Amygdala (tissue), 56 donors: ENCODE results near the gene BACE2.
"Not testable (repeated sequence)": the region's sequence is repeated elsewhere in the genome, so short reads cannot be mapped to it uniquely, and the experiment has no call there.

ENCODE experiments used
- DNase-seq, 56 donors: peaks; one replicate each; lab custom pipeline; 2025; lab: John Stamatoyannopoulos, UW

BACE2 gene

GRCh38 chr21:41176846-41177245 is 8.9 kb downstream of the BACE2 start:
- no peak for DNase-seq

- DNase-seq, result no peak
Observed at GRCh38 chr21:41180752-41181151, 12.8 kb downstream of the BACE2 start.

GRCh38 chr21:41182547-41182946 is 14.6 kb downstream of the BACE2 start:
- no peak for DNase-seq

GRCh38 chr21:41183575-41183974 is 15.6 kb downstream of the BACE2 start:
- no peak for DNase-seq

GRCh38 chr21:41185802-41186201 is 17.8 kb downstream of the BACE2 start:
- DNase-seq, result no peak

- no peak for DNase-seq
Observed at GRCh38 chr21:41186755-41187536, 19.0 kb downstream of the BACE2 start.

- DNase-seq, result no peak
Observed at GRCh38 chr21:41187537-41188025, 19.6 kb downstream of the BACE2 start.

GRCh38 chr21:41188486-41189149 is 20.7 kb downstream of the BACE2 start:
- no peak for DNase-seq

- DNase-seq, result no peak
Observed at GRCh38 chr21:41189150-41189745, 21.3 kb downstream of the BACE2 start.

- DNase-seq, result not testable (repeated sequence)
Observed at GRCh38 chr21:41192552-41192951, 24.6 kb downstream of the BACE2 start.

GRCh38 chr21:41195311-41195710 is 27.4 kb downstream of the BACE2 start:
- no peak for DNase-seq

- no peak for DNase-seq
Observed at GRCh38 chr21:41196993-41197392, 29.0 kb downstream of the BACE2 start.

GRCh38 chr21:41197582-41197981 is 29.6 kb downstream of the BACE2 start:
- DNase-seq, result no peak

- DNase-seq, result not testable (repeated sequence)
Observed at GRCh38 chr21:41198647-41199046, 30.7 kb downstream of the BACE2 start.

- no peak for DNase-seq
Observed at GRCh38 chr21:41199123-41199522, 31.2 kb downstream of the BACE2 start.

- DNase-seq, result no peak
Observed at GRCh38 chr21:41199588-41199987, 31.6 kb downstream of the BACE2 start.

- no peak for DNase-seq
Observed at GRCh38 chr21:41201385-41201784, 33.4 kb downstream of the BACE2 start.

GRCh38 chr21:41204736-41205135 is 36.8 kb downstream of the BACE2 start:
- no peak for DNase-seq

- peak in 20 of 56 donors; percentile 2 to 89 (median 20) for DNase-seq
Observed at GRCh38 chr21:41207401-41208375, 39.7 kb downstream of the BACE2 start.

- DNase-seq, result no peak
Observed at GRCh38 chr21:41208376-41208763, 40.4 kb downstream of the BACE2 start.
